KBM-7 (cell line): ENCODE measurements around the gene AGMO.

Source experiments
- DNase-seq: peaks from one replicate; pipeline ENCODE4 v3.0.0-alpha.2; 2015
- in situ Hi-C: fragments of 300-500 bp; cut with MboI; formaldehyde crosslinking; loops from 2 replicates; pipeline ENCODE4 v1.14.3; 2020; ENCODE audit warnings: low sequenced_read_pairs, low pct_unique_long_range_greater_than_20kb, mixed read lengths

AGMO gene

DNA sequence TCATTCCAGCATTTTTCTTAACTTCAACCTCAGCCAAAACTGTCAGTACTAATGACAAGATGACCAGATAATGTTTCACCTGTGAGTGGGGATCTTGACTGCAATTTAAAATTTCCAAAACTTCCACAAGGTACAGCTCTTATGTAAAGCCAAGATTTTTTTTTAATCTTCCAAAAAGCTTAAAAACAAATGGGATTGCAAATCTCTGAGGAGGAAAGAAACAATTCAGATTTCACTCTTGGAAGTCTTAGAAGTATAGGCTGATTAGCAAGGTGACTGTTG lies 90.2 kb downstream of the AGMO start:
- DNase-seq: no peak

DNA sequence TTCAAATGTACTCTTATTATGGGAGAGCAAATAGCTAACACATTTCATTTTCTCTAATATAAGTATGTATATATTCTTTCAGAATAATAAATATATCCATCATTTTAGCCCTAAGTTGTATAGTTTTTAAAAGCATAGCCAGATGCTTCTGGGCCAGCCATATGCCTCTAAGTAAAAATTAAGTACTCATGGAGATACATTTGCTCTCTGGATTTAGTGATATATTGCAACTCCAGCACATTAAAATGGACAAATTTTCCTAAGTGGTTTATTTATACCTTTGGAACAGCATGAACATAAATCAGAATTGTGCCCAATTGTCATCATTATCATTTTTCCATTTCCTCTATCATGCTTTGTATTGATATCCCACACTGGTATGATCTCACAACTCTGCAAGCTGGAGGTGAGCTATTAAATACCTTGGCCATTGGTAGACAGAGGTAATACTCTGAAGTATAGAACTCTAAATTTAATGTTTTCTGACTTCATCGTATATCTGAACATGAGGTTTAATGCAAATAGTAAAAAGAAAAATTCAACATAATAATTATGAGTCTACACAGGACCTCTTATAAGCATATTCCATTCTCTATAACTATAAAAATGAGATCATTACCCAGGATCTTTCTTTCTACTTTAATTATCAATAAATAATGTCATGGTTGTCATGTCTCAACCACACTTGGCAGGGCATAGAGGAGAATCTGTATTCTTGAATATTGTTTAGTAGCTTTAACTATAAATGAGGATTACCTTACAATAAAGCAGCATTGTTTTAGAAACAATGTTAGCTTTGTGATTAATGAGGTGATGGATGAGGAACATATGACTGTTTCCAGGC lies 90.8 kb downstream of the AGMO start:
- DNase-seq: no peak
- in situ Hi-C loops: no loop called here

More for the DNA sequence above, 90.2 kb downstream of the AGMO start:
- in situ Hi-C loops: no loop called here

GRCh38 chr7:15464667-15465121 lies 97.1 kb downstream of the AGMO start:
- DNase-seq: no peak
- in situ Hi-C loops: no loop called here

DNA sequence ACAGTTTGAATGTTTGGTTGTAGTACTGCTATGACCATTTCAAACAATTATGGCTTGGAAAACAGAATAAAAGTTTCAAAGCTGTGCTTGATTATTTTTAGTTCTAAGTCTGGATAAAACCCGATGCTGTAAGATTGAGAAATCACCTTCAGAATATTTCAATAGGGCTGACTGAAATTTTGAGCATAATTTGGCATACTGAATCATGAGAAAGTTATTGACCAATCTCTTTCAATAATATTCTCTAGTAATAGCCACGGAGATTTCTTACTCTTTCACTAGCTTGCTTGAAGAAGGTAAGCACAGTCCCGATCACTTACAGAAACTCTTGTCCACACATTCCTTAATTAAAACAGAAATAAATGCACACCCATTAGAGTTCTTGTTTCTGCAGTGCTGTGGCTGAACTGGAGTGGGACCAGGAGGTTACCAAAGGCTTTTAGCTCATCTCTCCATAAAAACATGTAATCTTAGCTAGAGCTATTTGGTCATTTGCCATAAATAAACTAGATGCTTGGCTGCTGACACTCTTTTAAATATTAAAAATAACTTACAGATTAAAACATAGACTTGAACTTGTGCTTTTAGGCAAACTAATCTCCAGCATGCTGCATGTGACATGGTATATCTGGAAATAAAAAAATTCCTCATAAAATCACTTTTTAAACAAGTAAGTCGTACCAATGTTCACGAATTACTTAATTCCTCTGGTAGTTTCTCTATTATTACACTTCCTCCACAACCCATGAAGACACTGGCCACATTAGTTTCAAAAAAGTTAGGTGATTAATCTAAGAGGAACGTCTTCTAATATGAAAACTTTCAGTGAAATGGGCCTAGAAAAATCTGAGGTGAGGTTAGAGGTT lies 97.8 kb downstream of the AGMO start:
- in situ Hi-C loops: no loop called here
- no peak for DNase-seq

DNA sequence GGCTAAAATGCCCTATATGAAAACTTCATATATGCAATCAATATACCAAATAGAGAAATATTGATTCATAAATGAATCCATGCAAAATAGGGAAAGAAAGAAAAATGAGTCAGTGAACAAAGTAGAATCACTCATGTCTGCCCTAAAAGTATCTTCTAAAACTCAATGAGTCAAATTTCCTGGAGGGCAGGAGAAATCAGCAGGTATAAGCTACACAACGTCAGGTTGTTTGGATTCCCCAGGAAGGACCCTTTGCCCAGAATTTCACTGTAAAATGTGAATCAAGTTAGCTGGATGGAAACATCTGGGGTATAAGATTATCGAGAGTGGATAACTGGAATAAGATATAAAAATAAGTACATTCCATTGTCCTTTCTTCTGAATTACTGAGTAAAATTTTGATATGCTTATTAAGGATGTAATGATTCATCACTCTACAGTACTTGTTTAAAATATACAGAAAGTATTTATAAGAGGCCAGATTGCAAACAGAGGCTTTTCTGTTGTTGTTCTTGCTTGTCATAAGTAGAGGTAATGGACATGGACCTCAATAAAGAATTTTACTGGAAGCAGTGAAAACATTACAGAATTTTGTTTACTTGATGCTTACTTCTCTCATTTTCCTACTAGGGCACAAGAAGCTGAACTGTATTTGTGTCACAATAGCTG lies 99.0 kb downstream of the AGMO start:
- no peak for DNase-seq
- in situ Hi-C loops: no loop called here

GRCh38 chr7:15461576-15461975 lies 100.2 kb downstream of the AGMO start:
- in situ Hi-C loops: no loop called here
- DNase-seq: no peak

DNA sequence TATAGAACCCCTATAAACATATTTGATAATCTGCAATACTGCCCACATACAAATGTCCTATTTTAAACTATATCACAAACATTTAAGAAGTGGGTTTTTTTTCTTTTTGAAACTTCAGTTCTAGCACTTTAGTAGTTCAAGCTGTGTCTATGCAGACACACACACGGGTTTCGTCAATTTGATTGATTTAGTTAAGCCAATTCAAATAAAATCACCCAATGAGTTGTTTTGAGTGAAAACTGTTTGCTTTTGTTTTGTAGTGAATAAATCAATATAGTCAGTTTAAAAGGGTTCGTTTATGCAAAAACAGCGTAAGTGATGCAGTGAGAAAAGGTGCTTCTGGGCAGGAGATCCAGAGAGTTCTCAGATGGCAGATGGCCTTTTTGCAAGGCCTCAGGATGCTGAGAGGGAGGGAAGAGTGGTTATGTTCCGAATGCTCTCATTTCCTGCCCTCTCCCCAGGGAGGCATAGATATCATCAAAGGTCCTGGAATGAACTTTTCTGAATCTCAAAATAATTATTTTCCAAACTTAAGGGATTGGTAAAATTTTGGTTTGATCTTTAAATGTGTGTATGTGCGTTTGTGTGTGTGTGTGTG lies 102.7 kb downstream of the AGMO start:
- in situ Hi-C loops: no loop called here
- no peak for DNase-seq

GRCh38 chr7:15457990-15458955 lies 103.5 kb downstream of the AGMO start:
- DNase-seq: no peak

DNA sequence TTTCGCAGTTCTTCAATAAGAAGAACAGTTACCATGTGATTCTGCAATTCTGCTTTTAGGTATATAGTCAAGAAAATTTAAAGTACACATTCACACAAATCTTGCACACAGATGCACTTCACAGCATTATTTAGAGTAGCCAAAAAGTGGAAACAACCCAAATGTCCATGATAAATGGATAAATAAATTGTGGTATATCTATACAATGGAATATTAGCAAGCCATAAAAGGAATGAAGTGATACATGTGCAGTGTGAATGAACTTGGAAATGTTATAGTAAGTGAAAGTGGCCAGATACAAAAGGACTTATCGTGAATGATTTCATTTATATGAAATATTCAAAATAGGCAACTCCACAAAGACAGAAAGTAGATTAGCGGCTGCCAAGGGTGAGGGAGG lies 109.1 kb downstream of the AGMO start:
- in situ Hi-C loops: no loop called here
- no peak for DNase-seq

More at GRCh38 chr7:15457990-15458955, 103.5 kb downstream of the AGMO start:
- in situ Hi-C loops: no loop called here

GRCh38 chr7:15446722-15447121 lies 115.1 kb downstream of the AGMO start:
- DNase-seq: no peak

GRCh38 chr7:15446280-15446679 lies 115.5 kb downstream of the AGMO start:
- in situ Hi-C loops: no loop called here
- DNase-seq: no peak

More at GRCh38 chr7:15446722-15447121, 115.1 kb downstream of the AGMO start:
- in situ Hi-C loops: no loop called here

- in situ Hi-C loops: no loop called here
- no peak for DNase-seq
Measured at GRCh38 chr7:15441915-15442314, 119.9 kb downstream of the AGMO start.

GRCh38 chr7:15440482-15440881 lies 121.3 kb downstream of the AGMO start:
- in situ Hi-C loops: no loop called here
- DNase-seq: no peak

- in situ Hi-C loops: no loop called here
Measured at GRCh38 chr7:15439853-15440252, 122.0 kb downstream of the AGMO start.

DNA sequence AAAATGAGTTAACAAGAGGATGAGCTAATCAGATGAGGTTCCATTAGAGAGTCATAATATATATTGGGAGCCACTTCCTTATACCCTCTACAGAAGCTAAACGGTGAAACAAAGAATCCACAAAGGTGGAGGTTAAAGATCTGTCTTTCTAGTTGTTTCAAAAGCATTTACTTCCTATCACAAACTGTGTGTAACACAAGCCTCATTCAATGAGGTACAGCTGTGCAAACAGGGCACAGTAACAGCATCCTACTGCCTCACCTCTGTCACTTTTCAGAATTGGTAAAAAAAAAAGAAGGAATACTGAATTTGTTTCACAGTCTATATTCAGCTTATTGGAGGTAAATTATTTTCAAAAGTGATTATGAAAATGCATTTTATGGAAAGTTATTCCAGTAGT lies 128.7 kb downstream of the AGMO start:
- DNase-seq: no peak

More at GRCh38 chr7:15439853-15440252, 122.0 kb downstream of the AGMO start:
- no peak for DNase-seq

DNA sequence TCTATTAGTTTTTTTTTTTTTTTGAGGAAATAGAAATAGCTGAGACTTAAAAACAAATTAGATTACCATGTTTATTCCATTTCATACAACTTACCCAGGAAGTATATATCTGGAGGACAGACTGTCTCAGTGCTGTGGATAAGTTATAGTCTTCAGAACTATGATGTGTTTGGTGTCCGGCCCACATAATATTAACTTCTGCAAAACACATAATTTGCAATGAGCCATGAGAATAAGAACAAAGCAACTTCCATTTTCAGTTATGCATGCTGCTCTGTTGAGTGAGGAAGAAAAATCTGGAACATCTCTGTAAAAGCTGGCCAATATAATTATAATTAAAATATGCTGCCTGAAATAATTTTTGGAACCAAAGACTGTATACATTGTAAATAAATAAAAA lies 130.9 kb downstream of the AGMO start:
- no peak for DNase-seq
- in situ Hi-C loops: no loop called here

More for the DNA sequence above, 128.7 kb downstream of the AGMO start:
- in situ Hi-C loops: no loop called here

DNA sequence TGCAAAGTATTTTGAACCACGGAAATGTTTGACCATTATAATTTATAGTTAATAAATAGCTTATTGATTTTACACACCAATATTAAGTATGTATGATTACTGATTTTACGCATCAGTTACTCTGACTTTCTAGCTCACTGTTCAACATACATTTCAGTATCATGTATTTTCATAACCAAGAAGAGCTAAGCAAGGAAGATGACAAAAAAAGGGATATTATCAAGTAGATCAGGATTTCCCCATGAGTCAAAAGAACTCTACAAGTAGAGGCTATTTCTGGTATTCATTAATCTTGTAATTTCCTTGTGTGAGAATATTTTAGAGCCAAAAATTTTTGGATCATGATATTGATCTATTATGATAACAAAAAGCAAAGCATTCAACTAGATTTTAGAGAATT lies 131.6 kb downstream of the AGMO start:
- in situ Hi-C loops: no loop called here
- DNase-seq: no peak

GRCh38 chr7:15424468-15424867 lies 137.3 kb downstream of the AGMO start:
- DNase-seq: no peak
- in situ Hi-C loops: no loop called here
